Measurements from ENCODE around the gene PLD4. TPM values are rescaled to one million over a fixed set of nuclear protein-coding genes. Genes with fewer than 3 reads are reported as not detected.
"Not testable (repeated sequence)": the region's sequence is repeated elsewhere in the genome, so short reads cannot be mapped to it uniquely, and the experiment has no call there.

The PLD4 gene
- total RNA-seq, 6 experiments from 2014 or later, result 0.05 to 0.18 (median 0.11) TPM

- Mint-ChIP-seq H3K9me3 (no peaks in the 10 kb centered on the region), H3K27me3 (ENCODE audit: insufficient read depth) (peaks cover 3% of the 10 kb centered on the region), H3K36me3 (ENCODE audit: low read depth) (no peaks in the 10 kb centered on the region), H3K4me3 (no peak overlapping the region), H3K4me1 (ENCODE audit: low read depth) (no peaks in the 10 kb centered on the region), H3K27ac (no peak overlapping the region)
- TF ChIP-seq, protein P1, sequence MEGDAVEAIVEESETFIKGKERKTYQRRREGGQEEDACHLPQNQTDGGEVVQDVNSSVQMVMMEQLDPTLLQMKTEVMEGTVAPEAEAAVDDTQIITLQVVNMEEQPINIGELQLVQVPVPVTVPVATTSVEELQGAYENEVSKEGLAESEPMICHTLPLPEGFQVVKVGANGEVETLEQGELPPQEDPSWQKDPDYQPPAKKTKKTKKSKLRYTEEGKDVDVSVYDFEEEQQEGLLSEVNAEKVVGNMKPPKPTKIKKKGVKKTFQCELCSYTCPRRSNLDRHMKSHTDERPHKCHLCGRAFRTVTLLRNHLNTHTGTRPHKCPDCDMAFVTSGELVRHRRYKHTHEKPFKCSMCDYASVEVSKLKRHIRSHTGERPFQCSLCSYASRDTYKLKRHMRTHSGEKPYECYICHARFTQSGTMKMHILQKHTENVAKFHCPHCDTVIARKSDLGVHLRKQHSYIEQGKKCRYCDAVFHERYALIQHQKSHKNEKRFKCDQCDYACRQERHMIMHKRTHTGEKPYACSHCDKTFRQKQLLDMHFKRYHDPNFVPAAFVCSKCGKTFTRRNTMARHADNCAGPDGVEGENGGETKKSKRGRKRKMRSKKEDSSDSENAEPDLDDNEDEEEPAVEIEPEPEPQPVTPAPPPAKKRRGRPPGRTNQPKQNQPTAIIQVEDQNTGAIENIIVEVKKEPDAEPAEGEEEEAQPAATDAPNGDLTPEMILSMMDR (IDR thresholded peaks at IDR 0.05), result no peak
- DNase-seq, result no peak
Measured at GRCh38 chr14:104881369-104881979, 43.2 kb upstream of the PLD4 start.

- no peak overlapping the region for H3K4me3 Mint-ChIP-seq
- no peaks in the 10 kb centered on the region for H3K9me3 Mint-ChIP-seq
- TF ChIP-seq, protein P1 (IDR thresholded peaks at IDR 0.05), result no peak
- peaks cover 3% of the 10 kb centered on the region for H3K27me3 Mint-ChIP-seq (ENCODE audit: insufficient read depth)
- no peaks in the 10 kb centered on the region for H3K36me3 Mint-ChIP-seq (ENCODE audit: low read depth)
- H3K27ac Mint-ChIP-seq, result no peak overlapping the region
- H3K4me1 Mint-ChIP-seq (ENCODE audit: low read depth), result no peaks in the 10 kb centered on the region
- DNase-seq, result no peak
Measured at GRCh38 chr14:104882325-104882973, 42.2 kb upstream of the PLD4 start.

GRCh38 chr14:104882991-104883660 lies 41.6 kb upstream of the PLD4 start:
- peaks cover 3% of the 10 kb centered on the region for H3K27me3 Mint-ChIP-seq (ENCODE audit: insufficient read depth)
- H3K4me1 Mint-ChIP-seq (ENCODE audit: low read depth), result no peaks in the 10 kb centered on the region
- no peak overlapping the region for H3K4me3 Mint-ChIP-seq
- DNase-seq, result no peak
- no peaks in the 10 kb centered on the region for H3K9me3 Mint-ChIP-seq
- H3K36me3 Mint-ChIP-seq (ENCODE audit: low read depth), result no peaks in the 10 kb centered on the region
- no peak overlapping the region for H3K27ac Mint-ChIP-seq
- TF ChIP-seq, protein P1 (IDR thresholded peaks at IDR 0.05), result no peak

GRCh38 chr14:104883681-104884361 lies 40.9 kb upstream of the PLD4 start:
- Mint-ChIP-seq H3K27ac (no peak overlapping the region), H3K4me1 (ENCODE audit: low read depth) (no peaks in the 10 kb centered on the region), H3K9me3 (no peaks in the 10 kb centered on the region), H3K36me3 (ENCODE audit: low read depth) (no peaks in the 10 kb centered on the region), H3K27me3 (ENCODE audit: insufficient read depth) (peaks cover 3% of the 10 kb centered on the region), H3K4me3 (no peak overlapping the region)
- no peak for DNase-seq
- TF ChIP-seq, protein P1 (IDR thresholded peaks at IDR 0.05), result no peak

DNA sequence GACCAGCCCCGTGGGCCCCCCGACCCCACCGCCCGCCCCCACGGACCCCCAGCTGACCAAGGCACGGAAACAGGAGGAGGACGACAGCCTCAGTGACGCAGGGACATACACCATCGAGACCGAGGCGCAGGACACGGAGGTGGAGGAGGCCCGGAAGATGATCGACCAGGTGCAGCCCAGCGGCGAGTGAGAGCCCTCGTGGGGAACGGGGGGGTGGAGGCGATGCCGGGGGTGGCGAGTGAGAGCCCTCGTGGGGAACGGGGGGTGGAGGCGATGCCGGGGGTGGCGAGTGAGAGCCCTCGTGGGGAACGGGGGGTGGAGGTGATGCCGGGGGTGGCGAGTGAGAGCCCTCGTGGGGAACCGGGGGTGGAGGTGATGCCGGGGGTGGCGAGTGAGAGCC lies 40.3 kb upstream of the PLD4 start:
- not testable (repeated sequence) for H3K9me3 Mint-ChIP-seq; H3K4me1 Mint-ChIP-seq (ENCODE audit: low read depth); H3K27ac Mint-ChIP-seq; H3K27me3 Mint-ChIP-seq (ENCODE audit: insufficient read depth); DNase-seq; H3K4me3 Mint-ChIP-seq; H3K36me3 Mint-ChIP-seq (ENCODE audit: low read depth)
